Mammary epithelial cell (primary cell): Measurements from ENCODE around the gene FCAR.

Experiments
- EZH2 ChIP-seq: IDR thresholded peaks from 2 replicates; pipeline ENCODE4 v1.6.1; 2012; ENCODE audit warnings: low read length, inconsistent platforms, borderline replicate concordance
- TF ChIP-seq, protein P1 (sequence below), 2 donors: IDR thresholded peaks in 1 of 2; conservative IDR thresholded peaks in 1 of 2; 2 replicates each; pipeline ENCODE4 v1.5.1; 2011 to 2012; ENCODE audit warnings: inconsistent platforms in 2 of 2, low read length in 2 of 2, mild to moderate bottlenecking in 2 of 2, control low read depth in 1 of 2, low read depth in 1 of 2; ENCODE audit not compliant: insufficient read depth in 1 of 2; ENCODE audit errors: extremely low read depth in 1 of 2

- no peak for TF ChIP-seq EZH2
- TF ChIP-seq, protein P1, sequence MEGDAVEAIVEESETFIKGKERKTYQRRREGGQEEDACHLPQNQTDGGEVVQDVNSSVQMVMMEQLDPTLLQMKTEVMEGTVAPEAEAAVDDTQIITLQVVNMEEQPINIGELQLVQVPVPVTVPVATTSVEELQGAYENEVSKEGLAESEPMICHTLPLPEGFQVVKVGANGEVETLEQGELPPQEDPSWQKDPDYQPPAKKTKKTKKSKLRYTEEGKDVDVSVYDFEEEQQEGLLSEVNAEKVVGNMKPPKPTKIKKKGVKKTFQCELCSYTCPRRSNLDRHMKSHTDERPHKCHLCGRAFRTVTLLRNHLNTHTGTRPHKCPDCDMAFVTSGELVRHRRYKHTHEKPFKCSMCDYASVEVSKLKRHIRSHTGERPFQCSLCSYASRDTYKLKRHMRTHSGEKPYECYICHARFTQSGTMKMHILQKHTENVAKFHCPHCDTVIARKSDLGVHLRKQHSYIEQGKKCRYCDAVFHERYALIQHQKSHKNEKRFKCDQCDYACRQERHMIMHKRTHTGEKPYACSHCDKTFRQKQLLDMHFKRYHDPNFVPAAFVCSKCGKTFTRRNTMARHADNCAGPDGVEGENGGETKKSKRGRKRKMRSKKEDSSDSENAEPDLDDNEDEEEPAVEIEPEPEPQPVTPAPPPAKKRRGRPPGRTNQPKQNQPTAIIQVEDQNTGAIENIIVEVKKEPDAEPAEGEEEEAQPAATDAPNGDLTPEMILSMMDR (conservative IDR thresholded peaks at IDR 0.05 in 1 of 2, IDR thresholded peaks at IDR 0.05 in 1 of 2; ENCODE audit: extremely low read depth in 1 of 2, insufficient read depth in 1 of 2, low read depth in 1 of 2, low read length in 2 of 2), result no peak
Observed at GRCh38 chr19:54893406-54893805, 19.4 kb downstream of the FCAR start.
